CD4-positive, alpha-beta T cell treated with Interferon gamma for 1 hour (primary cell): ENCODE data around the gene MLC1.

Source experiments
- DNase-seq: peaks from one replicate; pipeline ENCODE4 v3.0.0-alpha.2; 2020

MLC1 gene

DNA sequence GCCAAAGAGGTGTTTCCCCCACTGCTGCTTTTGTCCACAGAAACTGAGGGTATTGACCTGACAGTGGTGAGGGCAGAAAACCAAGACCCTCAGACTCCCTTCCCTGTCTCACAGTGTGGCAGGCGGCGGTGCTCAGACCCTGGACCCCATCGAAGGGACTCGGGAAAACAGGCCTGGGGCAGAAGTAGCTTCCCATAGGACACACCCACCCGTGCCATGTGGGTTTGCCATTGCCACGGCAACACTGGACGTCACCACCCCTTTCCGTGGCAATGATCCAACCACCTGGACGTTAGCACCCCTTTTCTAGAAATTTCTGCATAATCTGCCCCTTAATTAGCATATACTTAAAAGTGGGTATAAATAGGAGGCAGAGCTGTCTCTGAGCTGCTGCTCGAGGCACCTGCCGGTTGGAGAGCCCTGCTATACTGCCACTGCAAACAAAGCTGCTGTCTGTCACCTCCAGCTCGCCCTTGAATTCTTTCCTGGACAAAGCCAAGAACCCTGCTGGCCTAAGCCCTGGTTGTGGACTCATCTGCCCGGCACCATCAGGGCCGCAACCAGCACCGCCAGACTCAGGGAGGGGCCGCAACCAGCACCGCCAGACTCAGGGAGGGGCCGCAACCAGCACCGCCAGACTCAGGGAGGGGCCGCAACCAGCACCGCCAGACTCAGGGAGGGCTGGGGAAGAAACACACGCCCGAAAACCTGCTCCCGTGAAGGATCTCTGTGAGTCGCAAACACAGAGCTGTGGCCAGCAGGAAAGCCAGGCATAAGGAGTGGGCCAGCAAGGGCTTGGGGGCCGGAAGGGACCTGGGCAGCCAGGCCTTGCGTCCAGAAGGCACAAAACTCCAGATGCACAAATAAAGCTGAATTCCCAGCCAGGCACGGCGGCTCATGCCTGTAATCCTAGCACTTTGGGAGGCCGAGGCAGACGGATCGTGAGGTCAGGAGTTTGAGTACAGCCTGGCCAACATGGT is 10.4 kb downstream of the MLC1 start:
- DNase-seq = no peak

DNA sequence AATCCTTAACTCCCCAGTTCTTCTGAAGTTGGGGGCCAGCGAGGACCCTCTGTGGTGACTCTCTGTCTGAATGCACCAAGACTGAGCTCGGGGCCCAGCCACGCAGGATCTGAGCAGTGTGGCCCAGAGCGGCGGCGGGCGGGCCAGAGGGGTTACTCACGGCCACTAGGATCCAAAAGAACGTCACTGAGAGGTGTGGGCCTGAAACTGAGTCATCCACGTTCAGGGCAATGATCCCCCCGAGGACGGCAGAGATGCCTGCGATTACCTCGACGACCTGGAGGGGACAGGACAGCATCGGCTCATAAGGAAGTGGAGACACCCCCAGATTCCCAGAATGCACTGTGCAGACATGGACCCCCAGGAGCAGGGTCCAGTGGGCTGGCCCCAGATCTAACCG is 11.2 kb downstream of the MLC1 start:
- no peak for DNase-seq

DNA sequence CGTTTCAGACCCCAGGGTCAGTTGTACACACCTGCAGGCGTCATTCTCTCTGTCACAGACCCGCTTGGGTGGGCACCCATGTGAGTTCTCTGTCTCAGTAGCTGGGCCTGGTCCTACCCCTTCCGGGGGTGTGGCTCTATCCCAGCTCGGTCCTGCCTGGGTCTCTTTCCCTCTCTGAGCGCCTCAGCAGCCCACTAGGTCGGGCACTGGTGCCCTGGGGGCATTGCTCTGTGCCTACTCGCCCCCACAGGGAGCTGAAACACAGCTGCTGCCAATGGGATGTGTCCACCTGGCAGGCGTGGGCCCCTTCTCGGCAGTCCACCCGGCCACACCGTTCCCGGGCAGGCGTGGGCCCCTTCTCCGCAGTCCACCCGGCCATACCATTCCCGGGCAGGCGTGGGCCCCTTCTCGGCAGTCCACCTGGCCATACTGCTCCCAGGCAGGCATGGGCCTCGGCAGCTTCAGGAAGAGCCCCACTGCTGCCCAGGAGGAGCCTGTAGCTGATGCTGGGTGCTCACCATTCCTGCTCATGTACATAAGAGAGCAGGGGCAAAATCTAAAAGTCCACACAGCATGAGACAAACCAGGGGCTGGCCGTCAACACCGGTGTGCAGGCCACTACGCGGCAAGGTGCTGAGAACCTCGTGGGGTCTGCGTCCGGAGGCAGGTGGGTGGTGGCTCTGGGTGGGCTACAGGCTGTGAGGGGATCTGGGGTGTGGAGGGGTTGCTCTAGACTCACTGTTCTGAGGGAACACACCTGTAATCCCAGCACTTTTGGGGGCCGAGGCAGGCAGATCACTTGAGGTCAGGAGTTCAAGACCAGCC is 12.3 kb downstream of the MLC1 start:
- DNase-seq = no peak

DNA sequence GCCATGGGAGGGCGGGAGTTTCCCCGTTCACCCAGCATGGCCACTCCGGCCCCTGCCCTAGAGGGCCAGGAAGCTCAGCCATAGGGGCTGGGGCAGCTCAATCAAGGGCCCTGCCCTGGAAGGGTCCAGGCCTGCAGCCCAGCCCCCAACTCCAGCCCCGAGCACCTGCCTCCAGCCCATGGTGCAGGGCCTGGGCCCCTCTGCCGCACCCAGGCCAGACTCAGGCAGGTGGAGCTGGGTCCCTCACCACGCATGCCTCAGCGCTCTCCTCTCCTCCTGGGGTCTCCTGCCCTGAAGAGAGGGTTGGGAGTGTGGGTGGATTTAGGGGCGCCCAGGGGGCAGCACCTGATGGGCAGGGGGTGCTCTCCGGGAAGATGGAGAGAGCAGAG is 13.1 kb downstream of the MLC1 start:
- no peak for DNase-seq

DNA sequence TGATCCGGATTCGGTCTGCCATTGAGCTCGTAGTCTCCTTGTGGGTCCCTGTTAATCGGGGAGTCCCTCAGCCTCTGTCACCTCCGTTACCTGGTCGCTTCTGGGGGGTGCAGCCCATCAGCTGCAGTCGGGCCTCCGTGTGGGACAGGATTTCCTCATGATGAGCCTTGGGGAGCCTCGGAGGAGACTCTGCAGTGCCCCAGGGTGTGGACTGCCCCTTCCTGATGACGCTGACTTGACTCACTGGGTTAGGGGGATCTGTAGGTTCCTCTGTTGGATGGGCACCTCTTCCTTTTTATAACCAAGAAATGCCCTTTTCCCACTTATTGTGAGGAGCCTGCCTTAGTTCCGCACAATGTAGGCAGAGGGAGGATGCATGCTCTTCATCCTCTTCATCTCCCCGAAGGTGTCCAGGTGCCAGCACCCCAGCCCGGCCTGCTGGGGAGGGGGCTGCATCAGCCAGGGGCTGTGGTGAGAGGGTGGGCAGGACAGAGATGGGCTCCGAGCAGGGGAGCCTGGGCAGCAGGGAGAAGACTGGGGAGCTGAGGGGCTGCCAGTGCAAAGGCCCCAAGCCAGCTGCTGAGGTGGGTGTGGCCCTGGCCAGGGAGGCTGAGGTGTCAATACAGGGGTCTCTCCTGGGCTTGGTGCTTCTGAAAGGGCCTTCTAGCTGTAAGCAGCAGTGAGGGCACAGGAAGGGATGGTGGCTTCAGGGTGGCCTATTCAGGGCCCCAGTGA is 13.6 kb downstream of the MLC1 start:
- no peak for DNase-seq

DNA sequence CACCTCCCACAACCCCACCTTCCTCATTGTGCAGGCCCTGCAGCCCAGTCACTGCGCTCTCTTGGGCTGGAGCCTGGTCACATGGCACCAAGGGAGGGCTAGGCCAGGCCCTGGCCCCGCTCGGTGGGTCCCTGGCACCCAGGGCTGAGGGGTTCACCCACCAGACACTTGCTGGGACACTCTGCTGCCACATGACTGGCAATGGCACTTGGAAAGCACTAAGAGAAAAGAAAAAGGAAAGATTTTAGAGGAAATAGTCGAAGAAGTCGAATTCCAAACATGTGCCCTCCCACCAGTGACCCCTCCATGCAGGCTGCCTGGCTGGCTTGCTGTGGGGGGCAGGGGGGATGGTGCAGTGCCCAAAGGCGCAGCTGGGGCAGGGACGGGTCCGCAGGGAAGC is 14.9 kb downstream of the MLC1 start:
- DNase-seq = no peak

DNA sequence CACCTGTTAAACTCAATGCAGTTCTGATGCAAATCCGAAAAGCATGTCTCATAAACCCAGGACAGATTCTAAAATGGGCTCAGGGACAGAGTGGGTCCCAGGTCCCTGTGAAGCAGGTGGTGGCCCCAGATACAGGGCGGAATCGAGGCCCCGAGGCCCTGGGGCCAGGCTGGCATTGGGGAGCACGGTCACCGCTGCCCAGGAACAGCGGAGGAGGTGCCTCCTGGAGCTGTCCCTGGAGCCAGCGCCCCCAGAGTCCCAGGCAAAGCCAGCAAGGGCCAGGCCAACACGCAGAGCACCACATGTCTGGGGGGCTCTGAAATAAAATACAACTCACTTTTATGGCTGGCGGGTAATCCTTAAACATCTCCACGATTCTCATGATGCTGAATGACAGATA is 17.1 kb downstream of the MLC1 start:
- DNase-seq = no peak

DNA sequence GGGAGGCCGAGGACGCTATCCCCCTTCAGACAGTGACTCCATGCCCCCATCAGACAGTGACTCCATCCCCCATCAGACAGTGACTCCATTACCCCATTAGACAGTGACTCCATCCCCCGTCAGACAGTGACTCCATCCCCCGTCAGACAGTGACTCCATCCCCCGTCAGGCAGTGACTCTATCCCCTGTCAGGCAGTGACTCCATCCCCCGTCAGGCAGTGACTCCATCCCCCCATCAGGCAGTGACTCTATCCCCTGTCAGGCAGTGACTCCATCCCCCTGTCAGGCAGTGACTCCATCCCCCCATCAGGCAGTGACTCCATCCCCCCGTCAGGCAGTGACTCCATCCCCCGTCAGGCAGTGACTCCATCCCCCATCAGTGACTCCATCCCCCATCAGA is 18.0 kb downstream of the MLC1 start:
- DNase-seq = no peak

DNA sequence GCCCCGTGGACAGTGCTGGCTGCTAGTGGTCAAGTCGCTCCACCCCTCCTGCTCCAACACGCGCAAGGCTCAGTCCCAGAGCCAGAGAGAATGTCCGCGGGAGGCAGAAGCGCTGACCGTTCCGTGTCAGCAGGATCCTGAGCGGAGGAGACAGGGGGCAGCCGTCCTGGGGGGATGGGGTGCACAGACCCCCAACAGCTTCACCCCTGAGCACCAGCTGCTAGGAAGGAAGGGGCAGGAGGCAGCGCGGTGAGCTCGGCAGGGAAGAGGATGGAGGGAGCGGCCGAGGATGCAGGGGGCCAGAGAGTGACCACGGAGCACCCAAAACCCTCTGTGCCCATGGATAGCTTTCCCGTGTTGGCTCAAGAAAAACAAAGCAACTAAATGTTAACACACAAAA is 20.8 kb downstream of the MLC1 start:
- DNase-seq = no peak

DNA sequence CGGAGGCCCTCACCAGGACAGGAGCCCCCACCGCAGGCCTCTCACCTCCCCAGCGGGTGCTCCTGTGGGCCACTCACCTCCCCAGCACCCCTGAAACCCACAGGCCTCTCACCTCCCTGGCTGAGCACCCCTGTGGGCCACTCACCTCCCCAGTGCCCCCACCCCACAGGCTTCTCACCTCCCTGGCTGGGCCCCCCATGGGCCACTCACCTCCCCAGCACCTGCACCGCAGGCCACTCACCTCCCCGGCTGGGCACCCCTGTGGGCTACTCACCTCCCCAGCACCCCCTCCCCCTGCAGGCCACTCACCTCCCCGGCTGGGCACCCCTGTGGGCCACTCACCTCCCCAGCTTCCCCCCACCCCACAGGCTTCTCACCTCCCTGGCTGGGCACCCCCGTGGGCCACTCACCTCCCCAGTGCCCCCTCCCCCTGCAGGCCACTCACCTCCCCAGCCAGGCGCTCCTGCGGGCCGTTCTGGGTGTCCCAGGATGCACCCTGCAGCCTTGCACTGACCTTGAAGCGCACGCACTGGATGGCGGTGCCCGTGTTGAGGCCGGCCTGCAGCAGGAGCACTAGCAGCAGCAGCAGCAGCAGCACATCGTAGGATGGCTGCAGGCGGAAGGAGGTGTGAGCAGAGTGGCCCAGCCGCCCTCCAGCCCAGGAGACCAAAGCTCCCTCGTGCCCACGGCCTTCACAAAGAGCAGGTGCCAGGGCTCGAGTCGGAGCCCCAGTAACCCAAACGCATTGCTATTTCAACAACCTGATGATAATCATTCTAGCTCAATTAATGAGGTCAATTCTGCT is 21.4 kb downstream of the MLC1 start:
- DNase-seq = no peak

DNA sequence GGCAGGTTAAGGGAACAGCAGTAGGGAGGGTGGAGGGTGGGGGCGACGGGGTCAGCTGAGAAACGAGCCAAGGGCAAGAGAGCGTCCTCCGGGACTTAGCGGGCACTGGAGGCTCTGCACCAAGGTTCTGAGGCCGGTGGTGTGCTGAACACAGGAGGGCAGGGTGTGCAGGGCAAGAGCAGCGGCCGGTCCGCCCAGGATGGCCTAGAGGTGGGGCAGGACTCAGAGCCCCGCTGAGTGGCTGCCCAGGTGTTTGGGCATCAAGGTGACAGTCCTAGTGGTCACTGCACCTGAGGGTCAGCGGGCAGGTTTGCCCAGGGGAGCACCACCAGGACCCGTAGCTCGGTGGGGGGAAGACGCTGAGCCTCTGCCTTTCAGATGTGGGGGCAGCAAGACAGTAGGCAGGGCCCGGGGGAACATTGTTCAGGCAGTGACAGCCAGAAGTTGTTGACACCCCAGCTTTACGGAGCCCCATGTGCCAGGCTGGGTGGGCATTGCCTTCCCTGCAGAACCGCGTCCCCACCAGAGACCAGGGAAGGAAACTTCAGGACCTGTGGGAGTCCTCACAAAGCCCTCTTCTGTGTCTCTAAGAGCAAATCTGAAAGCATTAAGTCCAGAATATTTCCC is 22.6 kb downstream of the MLC1 start:
- no peak for DNase-seq

DNA sequence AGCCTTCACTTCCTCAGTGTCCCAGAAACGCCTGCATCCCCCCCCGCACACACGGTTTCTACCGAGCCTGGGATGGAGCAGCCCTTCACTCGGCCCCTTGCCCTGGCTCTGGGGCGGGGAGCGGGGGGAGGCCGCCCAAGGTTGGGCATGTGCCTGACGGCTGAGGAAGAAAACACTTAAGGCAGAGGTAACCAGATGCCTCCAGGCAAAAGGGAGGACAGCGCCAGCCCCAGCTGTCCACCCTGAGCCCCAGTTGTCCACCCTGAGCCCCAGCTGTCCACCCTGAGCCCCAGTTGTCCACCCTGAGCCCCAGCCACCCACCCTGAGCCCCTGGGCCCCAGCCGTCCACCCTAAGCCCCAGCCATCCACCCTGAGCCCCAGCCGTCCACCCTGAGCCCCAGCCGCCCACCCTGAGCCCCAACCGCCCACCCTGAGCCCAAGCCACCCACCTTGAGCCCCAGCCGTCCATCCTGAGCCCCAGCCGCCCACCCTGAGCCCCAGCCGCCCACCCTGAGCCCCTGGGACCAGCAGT is 23.3 kb downstream of the MLC1 start:
- DNase-seq = no peak

DNA sequence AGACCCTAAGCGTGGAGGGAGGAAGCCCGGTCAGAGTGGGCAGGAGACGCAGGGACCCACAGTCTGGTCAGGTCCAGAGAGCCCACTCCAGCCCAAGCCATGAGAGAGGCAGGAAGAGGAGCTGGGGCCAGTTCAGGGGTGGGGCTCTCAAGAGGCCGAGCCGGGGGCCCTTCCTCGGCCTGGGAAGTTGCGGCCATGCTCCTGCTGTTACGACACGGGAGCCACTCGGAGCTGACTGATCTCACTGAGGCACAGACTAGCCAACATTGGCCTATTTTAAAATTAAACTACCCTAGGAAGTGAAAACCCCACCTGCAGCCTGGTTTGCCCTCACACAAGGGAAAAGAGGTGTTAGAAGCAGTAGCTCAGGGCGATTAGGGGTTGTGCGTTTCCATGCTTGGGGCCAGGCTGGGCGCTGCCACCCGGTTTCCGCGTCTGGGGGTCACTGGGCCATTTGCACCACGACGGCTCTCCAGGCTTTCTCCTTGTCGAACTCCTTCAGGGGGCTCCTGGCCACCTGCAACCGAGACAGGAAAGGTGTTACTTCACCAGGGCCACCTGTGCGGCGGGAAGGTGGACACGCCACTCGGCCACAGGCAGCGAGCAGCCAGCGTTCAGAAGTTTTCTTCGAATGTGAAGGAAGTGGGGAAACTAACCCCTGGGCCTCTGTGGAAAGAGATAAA is 23.9 kb downstream of the MLC1 start:
- no peak for DNase-seq

DNA sequence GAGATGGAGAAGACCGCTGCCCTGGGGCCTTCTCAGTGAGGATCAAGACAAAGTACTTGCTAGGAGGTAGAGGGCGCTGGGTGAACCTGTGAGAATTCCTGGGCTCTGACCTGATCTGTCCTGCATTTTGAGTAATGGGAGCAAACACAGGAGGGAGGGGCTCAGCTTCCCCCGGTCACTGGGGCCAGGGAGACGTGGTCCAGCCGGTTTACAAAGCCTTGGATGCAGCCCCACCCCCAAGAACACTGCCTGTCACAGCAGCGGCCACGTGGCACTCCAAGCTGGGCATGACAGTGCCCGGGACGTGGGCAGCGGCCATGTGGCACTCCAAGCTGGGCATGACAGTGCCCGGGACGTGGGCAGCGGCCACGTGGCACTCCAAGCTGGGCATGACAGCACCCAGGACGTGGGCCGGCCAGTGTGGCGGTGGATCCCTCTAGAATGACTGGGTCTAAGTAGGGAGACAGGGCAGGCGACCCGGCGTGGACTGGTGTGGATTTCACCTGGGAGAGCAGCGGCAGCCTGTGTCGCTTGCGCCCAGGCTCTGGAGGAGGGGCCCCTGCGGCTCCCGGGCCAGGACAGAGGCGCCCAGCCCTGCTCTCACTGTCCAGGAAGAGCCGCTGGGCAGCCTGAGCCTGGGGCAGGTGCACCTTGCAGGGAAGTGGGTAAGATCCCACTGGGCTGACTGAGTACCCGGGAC is 24.6 kb downstream of the MLC1 start:
- DNase-seq = no peak

DNA sequence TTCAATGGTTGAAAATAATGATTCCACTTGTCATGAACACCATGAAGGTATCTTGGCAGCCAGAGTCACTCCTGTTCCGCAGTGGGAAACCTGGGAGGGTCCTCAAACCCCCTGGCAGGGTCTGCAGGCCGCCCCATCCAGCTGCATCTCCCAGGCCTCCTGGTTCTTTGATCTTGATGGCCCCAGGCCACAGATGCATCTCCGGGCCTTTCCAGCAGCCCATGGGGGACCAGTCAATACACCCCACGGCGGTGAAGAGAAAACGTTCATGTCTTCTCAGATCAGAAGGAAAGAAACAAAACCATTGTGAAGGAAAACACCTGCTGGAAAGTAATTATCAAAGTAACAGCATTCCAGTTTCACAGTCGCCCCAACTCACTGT is 25.4 kb downstream of the MLC1 start:
- DNase-seq = no peak

DNA sequence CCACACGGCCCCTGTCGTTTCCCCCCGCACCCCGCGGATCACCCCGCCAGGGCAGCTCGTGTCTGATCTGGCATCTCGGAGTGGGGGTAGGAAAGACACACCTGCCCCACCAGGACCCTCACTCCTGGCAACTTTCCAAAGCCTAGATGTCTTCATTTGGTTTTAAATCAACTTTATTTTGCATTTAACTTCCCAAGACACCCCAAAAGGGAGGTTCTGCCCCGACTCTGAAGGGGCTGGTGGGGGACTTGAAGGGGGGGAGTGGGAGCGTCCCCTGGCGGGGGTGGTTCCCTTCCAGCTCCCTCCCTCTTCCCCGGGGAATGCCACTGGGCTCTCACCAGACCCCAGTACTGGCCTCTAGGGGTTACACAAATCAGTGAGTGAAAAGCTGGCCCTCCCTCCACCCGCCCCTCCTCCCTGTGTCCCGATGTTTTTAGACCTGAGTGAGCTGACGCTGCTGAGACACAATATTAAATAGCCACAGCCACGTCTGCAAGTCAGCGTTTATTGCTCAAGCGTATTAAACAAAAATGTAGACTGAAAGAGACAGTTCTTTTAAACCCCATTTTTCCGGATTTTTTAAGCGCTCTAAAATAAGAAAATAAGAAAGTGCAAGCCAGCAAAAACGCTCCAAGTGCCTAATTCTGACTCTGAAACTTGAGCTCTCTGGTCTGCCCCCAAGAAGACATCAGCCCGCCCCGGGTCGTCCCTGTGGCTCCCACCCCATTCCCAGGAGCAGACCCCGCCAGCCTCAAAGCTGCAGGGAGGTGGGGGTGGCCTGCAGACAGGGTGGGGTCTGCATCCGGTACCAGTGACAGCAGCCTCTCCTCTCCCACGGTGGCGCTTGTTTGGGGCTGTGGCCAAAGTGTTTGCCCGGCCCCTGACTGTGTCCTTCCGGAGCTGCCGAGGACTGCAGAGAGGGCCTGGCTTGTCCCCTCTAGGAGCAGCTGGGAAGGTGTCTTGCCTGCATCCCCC is 26.0 kb downstream of the MLC1 start:
- DNase-seq = no peak

DNA sequence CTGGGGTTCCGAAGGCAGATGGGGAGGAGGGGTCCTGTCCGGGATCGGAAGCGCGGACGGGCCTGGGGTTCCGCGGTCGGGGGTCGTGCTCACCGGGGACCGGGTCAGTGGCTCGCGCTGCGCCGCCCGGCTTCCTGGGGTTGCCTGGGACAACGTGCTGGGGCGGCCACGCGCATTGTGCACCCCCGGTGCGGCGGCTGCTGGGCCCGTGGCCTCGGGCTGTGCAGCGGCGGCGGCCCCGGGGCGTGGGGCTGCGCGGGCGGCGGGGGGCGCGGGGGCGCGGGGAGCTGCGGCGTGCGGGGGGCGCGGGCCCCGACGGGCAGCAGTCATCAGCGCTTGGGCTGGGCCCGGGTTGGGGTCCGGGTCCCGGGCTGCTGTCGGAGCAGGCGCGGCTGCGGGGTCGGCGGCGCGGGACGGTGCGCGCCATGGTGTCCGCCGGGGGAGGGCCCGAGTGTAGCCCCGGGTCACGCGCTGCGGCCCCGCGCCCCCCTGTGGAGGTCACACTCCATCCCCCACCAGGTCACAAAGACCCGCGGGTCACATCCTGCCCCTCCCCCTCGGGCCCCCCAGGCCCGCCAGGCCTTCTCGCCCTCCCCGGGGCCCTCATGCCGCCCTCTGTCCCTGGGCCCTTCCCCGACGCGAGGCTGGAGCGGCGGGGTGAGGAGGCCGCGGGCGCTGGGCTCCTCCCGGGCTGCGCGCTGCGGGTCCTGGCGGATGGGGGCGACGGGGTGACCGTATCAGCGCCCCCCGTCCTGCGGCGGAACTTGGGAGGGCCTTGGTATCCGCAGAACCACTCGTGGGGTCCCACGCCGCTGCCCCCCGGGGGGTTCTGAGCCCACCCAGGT is 26.9 kb downstream of the MLC1 start, which contains the start of gene TTLL8:
Gene TTLL8 (minus strand): TSS at position 238 of the 845 bp plus-strand sequence.
- DNase-seq = no peak
